K562 (cell line): ENCODE results near the gene BCL11A. TPM values are rescaled to one million over a fixed set of nuclear protein-coding genes. Genes with fewer than 3 reads are reported as not detected.

Experiments
- ATAC-seq: fragments of 200-7000 bp; cut with Tn5 transposase; 3 replicates; pipeline ENCODE4 v1.9.1; 2020; ENCODE audit warnings: moderate library complexity
- BruUV-seq: library from RNA; stranded (reverse); fragments of 400-500 nt; replicated peaks from 2 replicates; lab custom pipeline; 2021; lab: Mats Ljungman, UMichigan
- CTCF ChIA-PET: fragments of 300-600 bp; formaldehyde crosslinking; extraction: SDS; loops from one replicate; lab custom pipeline; 2021; ENCODE audit warnings: low intra/inter-chr PET ratio; lab: Yijun Ruan, JAX
- POLR2A ChIA-PET: fragments of 300-600, 350-650 bp; sonication (Branson Sonifier 250); formaldehyde crosslinking; extraction: SDS; loops from one replicate; lab custom pipeline; 2021; ENCODE audit warnings: antibody characterized with exemption, inconsistent platforms; lab: Yijun Ruan, JAX
- DNase-seq, 4 experiments: peaks; one replicate each; pipeline versions ENCODE4 v3.0.0 to v3.0.0-alpha.2; 2011 to 2018; ENCODE audit warnings: low spot score in 3 of 4, mixed read lengths in 3 of 4; ENCODE audit errors: extremely low read depth in 1 of 4
- FAIRE-seq: peaks from 2 replicates; lab custom pipeline; 2011; peaks lifted over from hg19 to GRCh38; lab: Jason Lieb, UNC
- H2AFZ ChIP-seq: 2 replicates; pipeline ENCODE4 v1.6.0; 2011; ENCODE audit warnings: low read depth, low read length, control low read depth, inconsistent platforms
- H3K27ac ChIP-seq: fragments of 200-600 bp; 3 replicates; pipeline ENCODE4 v1.8.0; 2011; ENCODE audit warnings: low read depth, mild to moderate bottlenecking, control low read depth, inconsistent platforms, low read length, moderate library complexity, mixed read lengths; ENCODE audit errors: extremely low read depth
- H3K27me3 ChIP-seq, 2 experiments: fragments of 300-600 bp in 1 of 2; 2 replicates in 1 of 2; 3 replicates in 1 of 2; pipeline versions ENCODE4 v1.6.0 to v1.8.0; 2011; ENCODE audit warnings: inconsistent platforms in 2 of 2, low read length in 2 of 2, mild to moderate bottlenecking in 1 of 2, mixed read lengths in 1 of 2, moderate library complexity in 1 of 2; ENCODE audit not compliant: control insufficient read depth in 2 of 2, insufficient read depth in 2 of 2
- H3K36me3 ChIP-seq: fragments of 300-600 bp; 3 replicates; pipeline ENCODE4 v1.8.0; 2011; ENCODE audit warnings: mild to moderate bottlenecking, low read length, inconsistent platforms; ENCODE audit not compliant: control insufficient read depth, insufficient read depth
- H3K4me1 ChIP-seq, 2 experiments: fragments of 200-600 bp in 1 of 2; replicated peaks in 1 of 2; 2 replicates in 1 of 2; 3 replicates in 1 of 2; pipeline versions ENCODE4 v1.5.1 to v1.8.0; 2011; ENCODE audit warnings: inconsistent platforms in 2 of 2, low read length in 2 of 2, mild to moderate bottlenecking in 1 of 2, mixed read lengths in 1 of 2, moderate library complexity in 1 of 2; ENCODE audit not compliant: control insufficient read depth in 2 of 2, insufficient read depth in 2 of 2
- H3K4me2 ChIP-seq: 2 replicates; pipeline ENCODE4 v1.6.1; 2011; ENCODE audit warnings: low read length, control low read depth, inconsistent platforms, mixed read lengths; ENCODE audit not compliant: insufficient read depth
- H3K4me3 ChIP-seq: fragments of 200-600 bp; sonication (generic), shearing (Covaris generic); 2 replicates; pipeline ENCODE4 v1.5.1; 2016; ENCODE audit warnings: control low read depth, inconsistent platforms
- H3K79me2 ChIP-seq: fragments of 200-600 bp; 3 replicates; pipeline ENCODE4 v1.8.0; 2011; ENCODE audit warnings: low read length, inconsistent platforms; ENCODE audit not compliant: control insufficient read depth, insufficient read depth
- H3K9ac ChIP-seq, 2 experiments: 2 replicates each; pipeline versions ENCODE4 v1.6.0 to v1.6.1; 2011; ENCODE audit warnings: low read depth in 2 of 2, low read length in 2 of 2, control low read depth in 1 of 2, inconsistent platforms in 1 of 2, mild to moderate bottlenecking in 1 of 2, mixed read lengths in 1 of 2; ENCODE audit not compliant: insufficient read depth in 1 of 2
- H3K9me1 ChIP-seq: one replicate; pipeline ENCODE4 v1.6.0; 2011; ENCODE audit warnings: inconsistent platforms, mild to moderate bottlenecking, low read length, moderate library complexity; ENCODE audit not compliant: control insufficient read depth, insufficient read depth
- H3K9me3 ChIP-seq: replicated peaks from 2 replicates; pipeline ENCODE4 v1.5.1; 2011; ENCODE audit warnings: low read depth, low read length, inconsistent platforms; ENCODE audit not compliant: control insufficient read depth, insufficient read depth
- H4K20me1 ChIP-seq: replicated peaks from 2 replicates; pipeline ENCODE4 v1.6.1; 2011; ENCODE audit warnings: low read length, inconsistent platforms, mixed read lengths; ENCODE audit not compliant: control insufficient read depth, insufficient read depth
- ARHGAP35 ChIP-seq: fragments of 450-650 bp; IDR thresholded peaks from 2 replicates; pipeline ENCODE4 v1.6.1; 2018; ENCODE audit not compliant: partially characterized antibody
- ATF7 ChIP-seq: fragments of 450-650 bp; IDR thresholded peaks from 2 replicates; pipeline ENCODE4 v1.7.1; 2014; ENCODE audit warnings: mild to moderate bottlenecking, moderate library complexity
- CREB5 ChIP-seq: fragments of 250-450 bp; sonication (Bioruptor Pico); IDR thresholded peaks from 2 replicates; pipeline ENCODE4 v1.5.0; 2020; ENCODE audit warnings: mild to moderate bottlenecking
- JUN ChIP-seq, 2 experiments: sonication (generic) in 1 of 2; formaldehyde crosslinking in 1 of 2; IDR thresholded peaks; 2 replicates each; pipeline versions ENCODE4 v1.6.1 to v1.8.0; 2012 to 2022; ENCODE audit warnings: borderline replicate concordance in 2 of 2, mild to moderate bottlenecking in 2 of 2, improper control_type of control experiment in 1 of 2, low read depth in 1 of 2, low read length in 1 of 2, missing genetic modification reagents in 1 of 2
- KAT7 ChIP-seq: sonication (generic); formaldehyde crosslinking; IDR thresholded peaks from 2 replicates; pipeline ENCODE4 v1.8.0; 2022; ENCODE audit warnings: missing genetic modification reagents, mild to moderate bottlenecking, borderline replicate concordance
- L3MBTL2 ChIP-seq: fragments of 450-650 bp; IDR thresholded peaks from 2 replicates; pipeline ENCODE4 v1.6.1; 2016; ENCODE audit warnings: mild to moderate bottlenecking, moderate library complexity
- PRPF4 ChIP-seq: fragments of 200-400 bp; formaldehyde crosslinking; IDR thresholded peaks from one replicate; pipeline ENCODE4 v1.6.1; 2017; ENCODE audit warnings: low read length, low read depth, mild to moderate bottlenecking; ENCODE audit not compliant: insufficient read depth, poor library complexity, severe bottlenecking
- SLC30A9 ChIP-seq: fragments of 250-450 bp; sonication (Bioruptor Pico); IDR thresholded peaks from 2 replicates; pipeline ENCODE4 v1.8.0; 2022; ENCODE audit warnings: mild to moderate bottlenecking, moderate library complexity
- TSHZ1 ChIP-seq: fragments of 250-450 bp; sonication (Bioruptor Pico); IDR thresholded peaks from 2 replicates; pipeline ENCODE4 v1.4.0; 2020; ENCODE audit warnings: mild to moderate bottlenecking, moderate library complexity
- ZC3H11A ChIP-seq: IDR thresholded peaks from 2 replicates; pipeline ENCODE4 v1.6.1; 2012; ENCODE audit warnings: low read depth, low read length, improper control_type of control experiment
- ZNF57 ChIP-seq: fragments of 450-650 bp; formaldehyde crosslinking; IDR thresholded peaks from 2 replicates; pipeline ENCODE4 v1.4.0; 2020; ENCODE audit warnings: mild to moderate bottlenecking, moderate library complexity
- ZNF586 ChIP-seq: fragments of 450-650 bp; formaldehyde crosslinking; conservative IDR thresholded peaks from 2 replicates; pipeline ENCODE4 v1.4.0; 2020; ENCODE audit warnings: mild to moderate bottlenecking, moderate library complexity
- WGBS: fragments of 100-300 bp; shearing (Covaris generic); methylation state at CpG from one replicate; pipeline ENCODE4 v1.1.6; 2016; ENCODE audit warnings: low coverage, mixed read lengths; ENCODE audit not compliant: insufficient coverage; ENCODE audit errors: missing lambda C conversion rate; 5-methylcytosine and 5-hydroxymethylcytosine counted together
- in situ Hi-C: fragments of 300-500 bp; cut with MboI; formaldehyde crosslinking; loops from 4 replicates; pipeline ENCODE4 v1.15.0; 2018; ENCODE audit warnings: inconsistent platforms, mixed read lengths
- intact Hi-C: fragments of 100-400 bp; cut with micrococcal nuclease; formaldehyde crosslinking; loops from 2 replicates; pipeline ENCODE4 v1.14.2; 2022
- polyA plus RNA-seq, 8 experiments: library from polyadenylated mRNA; depleted of rRNA in 4 of 8; stranded (reverse) in 5 of 8; unstranded in 3 of 8; fragments of >200 nt; fragmentation: Nextera tagmentation in 2 of 8; fragmentation: Illumina TruSeq in 1 of 8; extraction: Ambion mirVana in 2 of 8; extraction: Trizol in 1 of 8; gene quantifications; 2 replicates each; pipeline versions ENCODE4 v1.2.1 to v1.2.3, GENCODE V29; 2011 to 2014; ENCODE audit warnings: inconsistent platforms in 1 of 8, missing spikeins in 1 of 8
- total RNA-seq, 7 experiments: library from RNA; depleted of rRNA in 6 of 7; stranded (reverse); fragments of >200 nt in 6 of 7; fragmentation: Illumina TruSeq in 2 of 7; extraction: Trizol in 2 of 7; gene quantifications; 2 replicates each; pipeline versions ENCODE4 v1.2.1 to v1.2.3, GENCODE V29; 2011 to 2021; ENCODE audit warnings: low replicate concordance in 1 of 7

The BCL11A gene
- total and polyA plus RNA-seq, 9 of the 15 experiments (the other 6 are each of a cell fraction or from before 2014, with no cell fraction given), result 0.13 TPM; not detected in 8

- FAIRE-seq (peak; percentile 74), DNase-seq (peak; percentile 65 to 87 (median 84)), ATAC-seq (peak; percentile 98)
- POLR2A ChIA-PET, result interaction anchor here (0.6 to 0.9 kb wide), 4 partner anchors 9 to 471 kb away, joined by 3 to 4 read pairs (median 3); no protein-coding TSS in a partner anchor
- H3K9me3 ChIP-seq, result no peaks in the 10 kb centered on the region
- H3K27me3 ChIP-seq, result peaks cover 14 to 37% of the 10 kb centered on the region in 2 experiments; a peak in 4 of 5 replicates
- no peaks in the 10 kb centered on the region for H3K9me1 ChIP-seq
- in situ Hi-C loops, result no loop called here
- no peaks in the 10 kb centered on the region for H3K79me2 ChIP-seq
- BruUV-seq, result no TSS peak
- peak overlapping the region; percentile 41; the same call in 1 of the 2 replicates for H3K4me2 ChIP-seq
- no peaks in the 10 kb centered on the region for H3K36me3 ChIP-seq
- WGBS, result 4% methylated on average over 46 of the region's 59 CpGs
- peaks cover 0 to 7% of the 10 kb centered on the region in 2 experiments; a peak in 2 of 5 replicates for H3K4me1 ChIP-seq
- intact Hi-C loops, result loop anchor here (10.0 kb wide), 1 partner anchor 1557 kb away; no protein-coding TSS in a partner anchor
- no peak overlapping the region for H3K9ac ChIP-seq
- peak overlapping the region; percentile 19; the same call in 1 of the 2 replicates for H3K4me3 ChIP-seq
- no peak overlapping the region for H3K27ac ChIP-seq
- H2AFZ ChIP-seq, result peak overlapping the region; percentile 62; the same call in 1 of the 2 replicates
- H4K20me1 ChIP-seq, result no peaks in the 10 kb centered on the region
- CTCF ChIA-PET, result no interaction called here
- TF ChIP-seq ZNF586 (CRISPR knock-in tag) (no peak), KAT7 (CRISPR knock-in tag) (no peak), SLC30A9 (no peak), ARHGAP35 (no peak), JUN (IDR thresholded peaks at IDR 0.05; ENCODE audit: borderline replicate concordance, low read depth, low read length) (no peak), JUN (CRISPR knock-in tag; IDR thresholded peaks at IDR 0.05; ENCODE audit: borderline replicate concordance) (no peak), PRPF4 (no peak), ATF7 (0 out of 2 replicates have a peak, but pooled peaks have one; percentile 22), CREB5 (CRISPR knock-in tag) (no peak), L3MBTL2 (no peak), ZC3H11A (no peak), ZNF57 (CRISPR knock-in tag) (no peak), TSHZ1 (CRISPR knock-in tag) (no peak)
These were observed 28.2 kb upstream of the BCL11A start for GRCh38 chr2:60581433-60582282.
